ENCODE results near the gene OR2A42.
"Not testable (repeated sequence)": the region's sequence is repeated elsewhere in the genome, so short reads cannot be mapped to it uniquely, and the experiment has no call there.

OR2A42 gene

GRCh38 chr7:144239365-144239764, at the start of gene OR2A42:
OR2A42 (minus strand) TSS chr7:144239605; CDS start chr7:144232843, 6,762 bp downstream.
- not testable (repeated sequence) for DNase-seq

GRCh38 chr7:144287171-144287784, 47.9 kb upstream of the OR2A42 start:
- DNase-seq: not testable (repeated sequence)

GRCh38 chr7:144283716-144284115, 44.3 kb upstream of the OR2A42 start:
- not testable (repeated sequence) for DNase-seq

- DNase-seq: not testable (repeated sequence)
Observed at GRCh38 chr7:144282490-144282889, 43.1 kb upstream of the OR2A42 start.

- DNase-seq: not testable (repeated sequence)
Observed at GRCh38 chr7:144281981-144282380, 42.6 kb upstream of the OR2A42 start.

GRCh38 chr7:144280010-144280409, 40.6 kb upstream of the OR2A42 start:
- not testable (repeated sequence) for DNase-seq

GRCh38 chr7:144275281-144275680, 35.9 kb upstream of the OR2A42 start:
- DNase-seq: not testable (repeated sequence)

GRCh38 chr7:144269188-144269587, 29.8 kb upstream of the OR2A42 start, which contains the start of gene CTAGE8:
CTAGE8 (minus strand) TSS chr7:144269288; CDS start chr7:144269250, 38 bp downstream.
- DNase-seq: not testable (repeated sequence)

GRCh38 chr7:144264692-144265091, 25.3 kb upstream of the OR2A42 start, which contains the start of gene OR2A7:
OR2A7 (minus strand) TSS chr7:144264792; CDS start chr7:144259628, 5,164 bp downstream.
- not testable (repeated sequence) for DNase-seq

GRCh38 chr7:144262128-144262527, 22.7 kb upstream of the OR2A42 start:
- DNase-seq: not testable (repeated sequence)

- not testable (repeated sequence) for DNase-seq
Observed at GRCh38 chr7:144259067-144259466, 19.7 kb upstream of the OR2A42 start.

- DNase-seq: no peak
Observed at GRCh38 chr7:144256112-144256511, 16.7 kb upstream of the OR2A42 start.

- peak; percentile 1 for DNase-seq
Observed at GRCh38 chr7:144255471-144255897, 16.1 kb upstream of the OR2A42 start.

- DNase-seq: not testable (repeated sequence)
Observed at GRCh38 chr7:144252307-144252706, 12.9 kb upstream of the OR2A42 start.

GRCh38 chr7:144247674-144248330, 8.4 kb upstream of the OR2A42 start:
- not testable (repeated sequence) for DNase-seq

- not testable (repeated sequence) for DNase-seq
Observed at GRCh38 chr7:144246967-144247366, 7.6 kb upstream of the OR2A42 start.

GRCh38 chr7:144245372-144245771, 6.0 kb upstream of the OR2A42 start:
- not testable (repeated sequence) for DNase-seq

GRCh38 chr7:144238530-144239082, 799 bp downstream of the OR2A42 start:
- not testable (repeated sequence) for DNase-seq

GRCh38 chr7:144233039-144233438, 6.4 kb downstream of the OR2A42 start:
- not testable (repeated sequence) for DNase-seq

- DNase-seq: not testable (repeated sequence)
Observed at GRCh38 chr7:144231027-144231426, 8.4 kb downstream of the OR2A42 start.

GRCh38 chr7:144228810-144229209, 10.6 kb downstream of the OR2A42 start:
- DNase-seq: not testable (repeated sequence)

GRCh38 chr7:144226866-144227265, 12.5 kb downstream of the OR2A42 start:
- not testable (repeated sequence) for DNase-seq

- not testable (repeated sequence) for DNase-seq
Observed at GRCh38 chr7:144223675-144224074, 15.7 kb downstream of the OR2A42 start.

- not testable (repeated sequence) for DNase-seq
Observed at GRCh38 chr7:144220531-144220930, 18.9 kb downstream of the OR2A42 start.
